PC-9 (cell line): ENCODE measurements around the gene BBS9. TPM values are rescaled to one million over a fixed set of nuclear protein-coding genes. Genes with fewer than 3 reads are reported as not detected.

Experiments used
- BruUV-seq: library from RNA; stranded (reverse); fragments of 400-500 nt; replicated peaks from 2 replicates; lab custom pipeline; 2021; lab: Mats Ljungman, UMichigan
- CTCF ChIA-PET: fragments of 300-600 bp; sonication (Branson Sonifier 250); formaldehyde crosslinking; loops from one replicate; lab custom pipeline; 2022; ENCODE audit warnings: antibody characterized with exemption; lab: Charles Lee
- POLR2A ChIA-PET: fragments of 300-600 bp; sonication (Branson Sonifier 250); formaldehyde crosslinking; loops from one replicate; lab custom pipeline; 2022; ENCODE audit warnings: antibody characterized with exemption; ENCODE audit not compliant: unreplicated experiment; lab: Charles Lee
- DNase-seq, 2 experiments: peaks; one replicate each; pipeline versions ENCODE4 v3.0.0 to v3.0.0-alpha.2; 2015 to 2022; ENCODE audit warnings: mixed read lengths in 1 of 2
- H2AFZ ChIP-seq: fragments of 200-600 bp; sonication (generic); 2 replicates; pipeline ENCODE4 v1.8.1; 2017; ENCODE audit warnings: antibody characterized with exemption
- H3F3A ChIP-seq: fragments of 200-600 bp; sonication (generic); 2 replicates; pipeline ENCODE4 v1.8.1; 2017; ENCODE audit warnings: antibody characterized with exemption, mild to moderate bottlenecking, low read depth; ENCODE audit not compliant: insufficient read depth
- H3K27ac ChIP-seq: fragments of 200-600 bp; sonication (generic); 2 replicates; pipeline ENCODE4 v1.6.1; 2016; ENCODE audit warnings: mixed run types
- H3K27me3 ChIP-seq: fragments of 200-600 bp; sonication (generic); 2 replicates; pipeline ENCODE4 v1.6.1; 2016; ENCODE audit warnings: low read depth, mixed run types; ENCODE audit not compliant: insufficient read depth
- H3K36me3 ChIP-seq: fragments of 200-600 bp; sonication (generic); 2 replicates; pipeline ENCODE4 v1.6.1; 2016; ENCODE audit warnings: low read depth, mixed run types
- H3K4me1 ChIP-seq: fragments of 200-600 bp; sonication (generic); replicated peaks from 2 replicates; pipeline ENCODE4 v1.6.1; 2016; ENCODE audit warnings: mixed run types; ENCODE audit not compliant: insufficient read depth
- H3K4me2 ChIP-seq: fragments of 200-600 bp; sonication (generic); 2 replicates; pipeline ENCODE4 v1.6.1; 2017; ENCODE audit warnings: mixed run types
- H3K4me3 ChIP-seq: fragments of 200-600 bp; sonication (generic); 2 replicates; pipeline ENCODE4 v1.6.1; 2016; ENCODE audit warnings: mixed run types
- H3K79me2 ChIP-seq: fragments of 200-600 bp; sonication (generic); 2 replicates; pipeline ENCODE4 v1.6.1; 2017; ENCODE audit warnings: low read depth, mixed run types
- H3K9me2 ChIP-seq: fragments of 200-600 bp; sonication (generic); 2 replicates; pipeline ENCODE4 v1.8.1; 2017; ENCODE audit warnings: mild to moderate bottlenecking; ENCODE audit not compliant: insufficient read depth
- H3K9me3 ChIP-seq: fragments of 200-600 bp; sonication (generic); 2 replicates; pipeline ENCODE4 v1.8.1; 2016; ENCODE audit warnings: low read depth; ENCODE audit not compliant: insufficient read depth
- H4K20me1 ChIP-seq: fragments of 200-600 bp; sonication (generic); 2 replicates; pipeline ENCODE4 v1.8.1; 2017; ENCODE audit not compliant: insufficient read depth
- CTCF ChIP-seq: fragments of 200-600 bp; sonication (generic); conservative IDR thresholded peaks from 2 replicates; pipeline ENCODE4 v1.6.1; 2017; ENCODE audit warnings: mixed run types, antibody characterized with exemption, mild to moderate bottlenecking, moderate library complexity
- EZH2 ChIP-seq: fragments of 200-600 bp; sonication (generic); IDR thresholded peaks from 2 replicates; pipeline ENCODE4 v1.8.0; 2017; ENCODE audit warnings: antibody characterized with exemption, low read depth
- intact Hi-C: fragments of 100-400 bp; cut with micrococcal nuclease; formaldehyde crosslinking; loops from one replicate; pipeline ENCODE4 v1.10.0; 2022; ENCODE audit not compliant: unreplicated experiment
- total RNA-seq: library from RNA; stranded (reverse); gene quantifications from 2 replicates; pipeline ENCODE4 v1.2.3, GENCODE V29; 2021

The BBS9 gene
- total RNA-seq, 1 experiment from 2014 or later: 12.4 TPM

DNA sequence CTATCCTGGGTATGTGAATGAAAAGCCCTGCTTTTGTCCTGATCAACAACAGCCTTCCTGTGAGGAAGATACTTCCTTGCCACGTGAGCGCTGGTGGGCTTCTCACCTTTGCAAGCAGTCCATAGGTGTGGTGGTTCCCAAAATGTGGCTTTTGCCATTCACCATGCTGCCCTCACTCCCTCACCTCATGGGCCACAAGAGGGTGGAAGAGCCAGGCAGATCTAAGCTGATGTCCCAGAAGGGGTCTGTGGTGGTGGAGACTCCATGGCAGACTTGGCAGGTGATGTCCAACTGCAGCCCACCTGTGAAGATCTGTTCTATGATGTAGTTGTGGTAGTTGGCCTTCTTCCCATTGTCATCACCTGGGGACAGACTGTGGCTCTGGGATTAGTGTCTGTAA is 147.4 kb downstream of the BBS9 start:
- Histone ChIP-seq H3K36me3 (no peaks in the 10 kb centered on the region), H3K27ac (no peak overlapping the region), H3K4me2 (no peak overlapping the region), H3F3A (no peaks in the 10 kb centered on the region), H4K20me1 (no peaks in the 10 kb centered on the region), H3K79me2 (no peaks in the 10 kb centered on the region), H3K27me3 (no peaks in the 10 kb centered on the region), H3K4me3 (no peak overlapping the region), H2AFZ (no peak overlapping the region), H3K9me2 (no peaks in the 10 kb centered on the region), H3K4me1 (no peaks in the 10 kb centered on the region), H3K9me3 (no peaks in the 10 kb centered on the region; the same call in 1 of the 2 replicates)
- BruUV-seq: no TSS peak
- no peak for DNase-seq
- intact Hi-C loops: no loop called here
- CTCF ChIA-PET: no interaction called here
- TF ChIP-seq CTCF (no peak), EZH2 (no peak)
- POLR2A ChIA-PET: no interaction called here

GRCh38 chr7:33278095-33278494 is 148.7 kb downstream of the BBS9 start:
- Histone ChIP-seq H3K79me2 (no peaks in the 10 kb centered on the region), H3K9me2 (no peaks in the 10 kb centered on the region), H3K4me1 (no peaks in the 10 kb centered on the region), H3K36me3 (no peaks in the 10 kb centered on the region), H3F3A (no peaks in the 10 kb centered on the region), H3K9me3 (no peaks in the 10 kb centered on the region; the same call in 1 of the 2 replicates), H3K27me3 (no peaks in the 10 kb centered on the region), H3K4me3 (no peak overlapping the region), H3K4me2 (no peak overlapping the region), H2AFZ (no peak overlapping the region), H4K20me1 (no peaks in the 10 kb centered on the region), H3K27ac (no peak overlapping the region)
- intact Hi-C loops: no loop called here
- CTCF ChIA-PET: no interaction called here
- no peak for DNase-seq
- no peak for TF ChIP-seq CTCF
- TF ChIP-seq EZH2: no peak
- POLR2A ChIA-PET: no interaction called here
- BruUV-seq: no TSS peak

DNA sequence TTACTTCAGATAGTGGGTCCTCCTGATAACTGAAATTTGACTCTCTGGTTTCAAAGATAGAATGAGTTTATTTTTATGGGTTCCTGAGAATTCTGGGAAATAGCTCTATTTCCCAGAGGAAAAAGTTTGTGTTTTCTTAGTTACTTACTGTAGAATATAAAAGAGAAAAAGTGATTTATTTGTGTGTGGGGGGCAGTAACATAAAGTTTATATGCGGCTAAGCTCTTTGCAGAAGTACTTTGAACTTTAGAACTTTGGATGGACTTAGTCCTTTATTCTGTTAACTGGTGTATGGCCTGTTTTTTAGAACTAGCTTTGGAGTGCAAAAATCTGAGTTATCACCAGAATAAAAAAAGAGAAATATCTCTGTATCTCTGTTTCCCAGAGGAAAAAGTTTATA is 157.1 kb downstream of the BBS9 start:
- no peaks in the 10 kb centered on the region for H3K36me3 ChIP-seq
- no peaks in the 10 kb centered on the region; the same call in none of the 2 replicates for H3K9me2 ChIP-seq
- no TSS peak for BruUV-seq
- H3K27me3 ChIP-seq: no peaks in the 10 kb centered on the region
- H3F3A ChIP-seq: no peaks in the 10 kb centered on the region
- ChIA-PET CTCF (no interaction called here), POLR2A (no interaction called here)
- no peaks in the 10 kb centered on the region for H4K20me1 ChIP-seq
- DNase-seq: no peak
- no peak for TF ChIP-seq CTCF
- TF ChIP-seq EZH2: no peak
- H2AFZ ChIP-seq: no peak overlapping the region
- H3K4me1 ChIP-seq: no peaks in the 10 kb centered on the region
- no peaks in the 10 kb centered on the region for H3K79me2 ChIP-seq
- intact Hi-C loops: no loop called here
- H3K4me2 ChIP-seq: no peak overlapping the region
- H3K4me3 ChIP-seq: no peak overlapping the region
- no peak overlapping the region for H3K27ac ChIP-seq
- no peaks in the 10 kb centered on the region for H3K9me3 ChIP-seq
